Endothelial cell of umbilical vein (primary cell): ENCODE results near the gene APBB1. TPM values are rescaled to one million over a fixed set of nuclear protein-coding genes. Genes with fewer than 3 reads are reported as not detected.
A peak's percentile ranks its signal among the peaks of the same experiment; 100 is the strongest.

Experiments
- BruUV-seq: library from RNA; stranded (reverse); fragments of 400-500 nt; replicated peaks from 2 replicates; lab custom pipeline; 2021; lab: Mats Ljungman, UMichigan
- CTCF ChIA-PET: fragments of 300-600, 350-600 bp; sonication (Branson Sonifier 250); formaldehyde crosslinking; loops from one replicate; lab custom pipeline; 2021; ENCODE audit warnings: antibody characterized with exemption, inconsistent platforms; lab: Charles Lee
- POLR2A ChIA-PET: fragments of 300-600, 350-600 bp; sonication (Branson Sonifier 250); formaldehyde crosslinking; loops from one replicate; lab custom pipeline; 2021; ENCODE audit warnings: antibody characterized with exemption, inconsistent platforms; lab: Charles Lee
- DNase-seq: peaks from one replicate; pipeline ENCODE4 v3.0.0-alpha.2; 2011; ENCODE audit warnings: low read depth, low spot score
- FAIRE-seq: peaks from 2 replicates; lab custom pipeline; 2011; peaks lifted over from hg19 to GRCh38; lab: Jason Lieb, UNC
- H2AFZ ChIP-seq: 2 replicates; pipeline ENCODE4 v1.6.0; 2012; ENCODE audit warnings: low read depth, low read length, control low read depth, inconsistent platforms
- H3K27ac ChIP-seq: 2 replicates; pipeline ENCODE4 v1.5.1; 2011; ENCODE audit warnings: low read depth, mild to moderate bottlenecking, control low read depth, low read length, moderate library complexity; ENCODE audit not compliant: insufficient read depth
- H3K27me3 ChIP-seq, 2 experiments: 2 replicates each; pipeline versions ENCODE4 v1.6.0 to v1.6.1; 2011; ENCODE audit warnings: low read length in 2 of 2, mixed read lengths in 1 of 2; ENCODE audit not compliant: control insufficient read depth in 2 of 2, insufficient read depth in 2 of 2
- H3K36me3 ChIP-seq, 2 experiments: 2 replicates in 1 of 2; 3 replicates in 1 of 2; pipeline ENCODE4 v1.5.1; 2011; ENCODE audit warnings: low read length in 2 of 2, mild to moderate bottlenecking in 1 of 2, moderate library complexity in 1 of 2; ENCODE audit not compliant: control insufficient read depth in 2 of 2, insufficient read depth in 2 of 2; ENCODE audit errors: extremely low read depth in 1 of 2
- H3K4me1 ChIP-seq: 3 replicates; pipeline ENCODE4 v1.5.1; 2011; ENCODE audit warnings: mild to moderate bottlenecking, low read length; ENCODE audit not compliant: control insufficient read depth, insufficient read depth; ENCODE audit errors: extremely low read depth
- H3K4me2 ChIP-seq: 2 replicates; pipeline ENCODE4 v1.6.1; 2011; ENCODE audit warnings: low read length, control low read depth, mixed read lengths; ENCODE audit not compliant: insufficient read depth
- H3K4me3 ChIP-seq, 3 experiments: fragments of 200-600 bp in 1 of 3; sonication (generic), shearing (Covaris generic) in 1 of 3; replicated peaks in 1 of 3; 2 replicates each; pipeline ENCODE4 v1.5.1; 2011 to 2016; ENCODE audit warnings: control low read depth in 3 of 3, low read length in 3 of 3, mild to moderate bottlenecking in 2 of 3, inconsistent platforms in 1 of 3, low read depth in 1 of 3, moderate library complexity in 1 of 3; ENCODE audit not compliant: insufficient read depth in 1 of 3
- H3K79me2 ChIP-seq: 2 replicates; pipeline ENCODE4 v1.6.0; 2012; ENCODE audit warnings: low read length, inconsistent platforms; ENCODE audit not compliant: control insufficient read depth, insufficient read depth
- H3K9ac ChIP-seq: replicated peaks from 2 replicates; pipeline ENCODE3; 2011; ENCODE audit warnings: low read length, control low read depth; ENCODE audit not compliant: insufficient read depth; ENCODE audit errors: extremely low read depth
- H3K9me1 ChIP-seq: replicated peaks from 3 replicates; pipeline ENCODE4 v1.6.0; 2011; ENCODE audit warnings: mild to moderate bottlenecking, low read length; ENCODE audit not compliant: control insufficient read depth, insufficient read depth; ENCODE audit errors: extremely low read depth
- H3K9me3 ChIP-seq: replicated peaks from 2 replicates; pipeline ENCODE4 v1.5.1; 2012; ENCODE audit warnings: low read length, inconsistent platforms; ENCODE audit not compliant: control insufficient read depth, insufficient read depth
- H4K20me1 ChIP-seq: replicated peaks from 2 replicates; pipeline ENCODE3; 2011; ENCODE audit warnings: mild to moderate bottlenecking, low read length; ENCODE audit not compliant: control insufficient read depth, insufficient read depth; ENCODE audit errors: extremely low read depth
- CTCF ChIP-seq, 2 donors: IDR thresholded peaks; 1 replicate in 1 of 2; 2 replicates in 1 of 2; pipeline ENCODE4 v1.5.1; 2011; ENCODE audit warnings: low read length in 2 of 2, mild to moderate bottlenecking in 2 of 2, moderate library complexity in 2 of 2, control low read depth in 1 of 2, inconsistent platforms in 1 of 2, low read depth in 1 of 2; ENCODE audit not compliant: insufficient read depth in 1 of 2; ENCODE audit errors: extremely low read depth in 1 of 2
- EZH2 ChIP-seq: IDR thresholded peaks from 2 replicates; pipeline ENCODE4 v1.6.1; 2012; ENCODE audit warnings: borderline replicate concordance, low read depth, mild to moderate bottlenecking, moderate library complexity, low read length, inconsistent platforms; ENCODE audit not compliant: severe bottlenecking
- FOS ChIP-seq: IDR thresholded peaks from 2 replicates; pipeline ENCODE4 v1.6.1; 2011; ENCODE audit warnings: mild to moderate bottlenecking, low read length, moderate library complexity, borderline replicate concordance; ENCODE audit not compliant: insufficient read depth
- GATA2 ChIP-seq: IDR thresholded peaks from 2 replicates; pipeline ENCODE4 v1.7.0; 2011; ENCODE audit warnings: low read depth, mild to moderate bottlenecking, moderate library complexity, mixed read lengths, low read length; ENCODE audit not compliant: insufficient read length, insufficient read depth
- JUN ChIP-seq: IDR thresholded peaks from 2 replicates; pipeline ENCODE4 v1.6.1; 2011; ENCODE audit warnings: borderline replicate concordance, low read depth; ENCODE audit not compliant: insufficient read length, insufficient read depth
- MAX ChIP-seq: IDR thresholded peaks from 2 replicates; pipeline ENCODE4 v1.6.1; 2011; ENCODE audit not compliant: insufficient read depth, insufficient read length
- MYC ChIP-seq: IDR thresholded peaks from one replicate; pipeline ENCODE4 v1.6.1; 2011; ENCODE audit warnings: mild to moderate bottlenecking, low read depth, low read length
- POLR2A ChIP-seq: IDR thresholded peaks from 2 replicates; pipeline ENCODE4 v1.6.1; 2012; ENCODE audit warnings: low read depth, mild to moderate bottlenecking, control low read depth, low read length
- POLR2AphosphoS5 ChIP-seq: IDR thresholded peaks from 2 replicates; pipeline ENCODE4 v1.6.1; 2012; ENCODE audit warnings: low read depth, mild to moderate bottlenecking, control low read depth, low read length, moderate library complexity; ENCODE audit not compliant: insufficient read depth
- dilution Hi-C: fragments of 300-500 bp; cut with MboI; formaldehyde crosslinking; loops from one replicate; pipeline ENCODE4 v1.15.0; 2019; ENCODE audit warnings: low sequenced_read_pairs; ENCODE audit not compliant: extremely low pct_ligation_motif_present
- intact Hi-C: fragments of 100-400 bp; cut with micrococcal nuclease; formaldehyde crosslinking; loops from one replicate; pipeline ENCODE4 v1.10.0; 2022
- polyA plus RNA-seq, 4 experiments: library from polyadenylated mRNA; depleted of rRNA in 3 of 4; stranded (reverse) in 3 of 4; unstranded in 1 of 4; fragments of >200 nt; gene quantifications; 2 replicates each; pipeline versions ENCODE4 v1.2.1 to v1.2.3, GENCODE V29; 2011 to 2012; ENCODE audit warnings: missing spikeins in 1 of 4
- total RNA-seq: library from RNA; stranded (reverse); gene quantifications from 2 replicates; pipeline ENCODE4 v1.2.3, GENCODE V29; 2021

The APBB1 gene
- total and polyA plus RNA-seq, 2 donors (not counting 3 experiments of a cell fraction or from before 2014, with no cell fraction given) = 48.0 to 63.5 TPM

GRCh38 chr11:6387811-6388599 lies 30.9 kb downstream of the APBB1 start:
- POLR2A ChIA-PET = no interaction called here
- Histone ChIP-seq H3K4me3 (no peak overlapping the region), H2AFZ (peak overlapping the region; percentile 53), H3K9me1 (no peaks in the 10 kb centered on the region), H3K9ac (peak overlapping the region; percentile 22), H4K20me1 (no peaks in the 10 kb centered on the region), H3K4me1 (peaks cover 33% of the 10 kb centered on the region), H3K9me3 (no peaks in the 10 kb centered on the region), H3K27ac (peak overlapping the region; percentile 31), H3K27me3 (no peaks in the 10 kb centered on the region), H3K4me2 (peak overlapping the region; percentile 88), H3K36me3 (no peaks in the 10 kb centered on the region), H3K79me2 (peaks cover 4% of the 10 kb centered on the region)
- dilution Hi-C loops = no loop called here
- peak; percentile 65 for DNase-seq
- FAIRE-seq = peak; percentile 55
- CTCF ChIA-PET = interaction anchor here (0.6 to 4.7 kb wide), 9 partner anchors 10 to 550 kb away, joined by 3 to 115 read pairs (median 5); no protein-coding TSS in a partner anchor
- no TSS peak for BruUV-seq
- TF ChIP-seq MYC (no peak), FOS (peak; percentile 46)
- intact Hi-C loops = no loop called here

GRCh38 chr11:6385046-6385777 lies 33.7 kb downstream of the APBB1 start:
- H3K4me1 ChIP-seq = peaks cover 27% of the 10 kb centered on the region
- H2AFZ ChIP-seq = no peak overlapping the region
- H4K20me1 ChIP-seq = no peaks in the 10 kb centered on the region
- no peak overlapping the region for H3K27ac ChIP-seq
- BruUV-seq = no TSS peak
- ChIA-PET CTCF (interaction anchor here (10.2 kb wide), 1 partner anchor 57 kb away, joined by 638 read pairs; the partner anchor contains the start of gene HPX), POLR2A (no interaction called here)
- FAIRE-seq (no peak), DNase-seq (no peak)
- H3K9me1 ChIP-seq = no peaks in the 10 kb centered on the region
- H3K36me3 ChIP-seq = no peaks in the 10 kb centered on the region
- dilution Hi-C loops (no loop called here), intact Hi-C loops (no loop called here)
- TF ChIP-seq MYC (no peak), EZH2 (no peak), JUN (no peak), CTCF (IDR thresholded peaks at IDR 0.05; ENCODE audit: extremely low read depth in 1 of 2, insufficient read depth in 1 of 2, low read depth in 1 of 2, low read length in 2 of 2) (no peak), FOS (no peak), MAX (no peak), POLR2A (no peak), GATA2 (no peak), POLR2AphosphoS5 (no peak)
- H3K9ac ChIP-seq = no peak overlapping the region
- no peaks in the 10 kb centered on the region for H3K27me3 ChIP-seq
- no peak overlapping the region for H3K4me2 ChIP-seq
- no peaks in the 10 kb centered on the region for H3K9me3 ChIP-seq
- H3K4me3 ChIP-seq = no peak overlapping the region
- no peaks in the 10 kb centered on the region for H3K79me2 ChIP-seq
